OCI-LY1 (cell line): ENCODE results near the gene MARCOL.

Experiments used
- EZH2 ChIP-seq: fragments of 200-600 bp; sonication (generic), shearing (Covaris generic); IDR thresholded peaks from 2 replicates; pipeline ENCODE4 v1.8.0; 2017; ENCODE audit warnings: borderline replicate concordance, mixed run types, mild to moderate bottlenecking, antibody characterized with exemption, low read length, moderate library complexity, mixed read lengths
- TF ChIP-seq, protein P1 (sequence below): fragments of 200-600 bp; sonication (generic), shearing (Covaris generic); IDR thresholded peaks from 2 replicates; pipeline ENCODE4 v1.5.1; 2017; ENCODE audit warnings: mild to moderate bottlenecking, antibody characterized with exemption, low read length, moderate library complexity, mixed read lengths

DNA sequence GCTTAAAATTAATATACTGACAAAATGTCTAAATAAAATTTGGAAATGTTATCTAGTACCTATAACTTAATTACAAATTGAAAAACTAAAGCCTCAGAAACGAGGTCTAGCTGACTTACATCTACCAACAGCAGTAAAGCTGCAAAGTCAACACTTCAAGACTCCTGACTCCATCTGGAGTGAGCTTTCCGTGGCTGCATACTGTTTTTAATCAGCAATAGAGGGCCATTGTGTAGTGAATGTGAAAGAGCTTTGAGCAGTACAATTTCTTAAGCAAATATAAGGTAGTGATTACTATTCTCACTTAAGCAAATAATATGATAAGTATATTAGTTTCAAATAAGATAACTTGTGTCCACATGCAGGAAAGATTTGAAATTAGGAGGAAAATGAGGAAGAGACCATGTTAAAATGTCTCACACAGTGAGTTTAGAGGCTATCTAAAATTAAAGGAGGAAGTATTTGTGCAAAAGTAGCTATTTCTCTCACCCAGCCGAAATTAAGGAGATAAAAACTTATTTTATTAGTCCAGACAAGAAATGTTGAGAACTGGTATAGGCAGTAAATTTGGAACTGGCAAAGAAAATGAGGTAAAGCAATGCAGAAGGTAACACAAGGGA, 29.1 kb upstream of the MARCOL start:
- TF ChIP-seq, protein P1, sequence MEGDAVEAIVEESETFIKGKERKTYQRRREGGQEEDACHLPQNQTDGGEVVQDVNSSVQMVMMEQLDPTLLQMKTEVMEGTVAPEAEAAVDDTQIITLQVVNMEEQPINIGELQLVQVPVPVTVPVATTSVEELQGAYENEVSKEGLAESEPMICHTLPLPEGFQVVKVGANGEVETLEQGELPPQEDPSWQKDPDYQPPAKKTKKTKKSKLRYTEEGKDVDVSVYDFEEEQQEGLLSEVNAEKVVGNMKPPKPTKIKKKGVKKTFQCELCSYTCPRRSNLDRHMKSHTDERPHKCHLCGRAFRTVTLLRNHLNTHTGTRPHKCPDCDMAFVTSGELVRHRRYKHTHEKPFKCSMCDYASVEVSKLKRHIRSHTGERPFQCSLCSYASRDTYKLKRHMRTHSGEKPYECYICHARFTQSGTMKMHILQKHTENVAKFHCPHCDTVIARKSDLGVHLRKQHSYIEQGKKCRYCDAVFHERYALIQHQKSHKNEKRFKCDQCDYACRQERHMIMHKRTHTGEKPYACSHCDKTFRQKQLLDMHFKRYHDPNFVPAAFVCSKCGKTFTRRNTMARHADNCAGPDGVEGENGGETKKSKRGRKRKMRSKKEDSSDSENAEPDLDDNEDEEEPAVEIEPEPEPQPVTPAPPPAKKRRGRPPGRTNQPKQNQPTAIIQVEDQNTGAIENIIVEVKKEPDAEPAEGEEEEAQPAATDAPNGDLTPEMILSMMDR, result no peak
- TF ChIP-seq EZH2, result no peak
